ENCODE measurements around the gene DENR.

DENR gene

DNA sequence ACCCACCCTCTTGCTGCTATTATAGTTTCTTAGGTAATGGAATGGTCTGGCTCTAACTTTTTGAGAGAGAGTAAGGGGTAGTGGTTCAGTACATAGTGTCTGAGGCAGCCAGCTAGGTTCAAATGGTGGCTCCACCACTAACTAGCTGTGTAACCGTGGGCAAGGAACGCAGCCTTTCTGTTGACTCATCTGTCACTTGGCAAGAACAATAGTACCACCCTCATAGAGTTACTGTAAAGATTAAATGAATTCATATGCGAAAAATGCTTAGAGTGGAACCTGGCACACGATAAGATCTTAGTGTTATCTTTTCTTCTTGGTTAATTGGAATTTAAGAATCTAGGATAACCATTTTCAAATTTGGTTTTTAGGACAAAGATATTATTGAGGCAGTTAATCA lies 35.8 kb downstream of the DENR start:
- no peak overlapping the region for H2AFZ ChIP-seq (ENCODE audit: low read length)
- H3K36me3 ChIP-seq (replicated peaks; ENCODE audit: insufficient read depth, low read length) = no peaks in the 10 kb centered on the region

DNA sequence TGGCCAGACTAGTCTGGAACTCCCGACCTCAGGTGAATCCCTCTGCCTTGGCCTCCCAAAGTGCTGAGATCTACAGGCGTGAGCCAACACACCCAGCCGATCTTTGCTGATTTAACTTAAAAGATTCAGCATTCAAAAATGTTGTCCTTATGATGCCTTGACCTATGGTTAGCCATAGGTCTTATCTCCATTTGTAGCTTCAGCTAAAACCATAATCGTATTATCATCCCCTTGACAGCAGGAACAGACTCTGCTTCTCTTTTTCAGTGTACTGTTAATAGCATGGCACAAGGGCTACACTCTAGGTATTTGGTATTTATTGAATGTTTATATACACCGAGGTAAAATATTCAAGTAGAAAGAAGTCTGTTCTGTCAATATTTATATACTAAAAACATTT lies 37.0 kb downstream of the DENR start:
- Histone ChIP-seq H3K9me3 (replicated peaks; ENCODE audit: insufficient read depth, low read length) (no peaks in the 10 kb centered on the region), H3K27ac (ENCODE audit: low read length) (no peak overlapping the region), H2AFZ (ENCODE audit: low read length) (no peak overlapping the region), H3K79me2 (ENCODE audit: low read length) (no peaks in the 10 kb centered on the region), H3K4me3 (ENCODE audit: low read length) (no peak overlapping the region), H3K27me3 (replicated peaks; ENCODE audit: insufficient read depth, low read length) (no peaks in the 10 kb centered on the region), H3F3A (ENCODE audit: insufficient read depth, low read length) (0 out of 2 replicates have a peak, but pooled peaks cover 3% of the 10 kb centered on the region), H4K20me1 (ENCODE audit: insufficient read depth, low read length) (no peaks in the 10 kb centered on the region), H3K4me2 (ENCODE audit: low read depth, low read length) (no peak overlapping the region), H3K36me3 (replicated peaks; ENCODE audit: insufficient read depth, low read length) (no peaks in the 10 kb centered on the region), H3K4me1 (ENCODE audit: low read length) (no peaks in the 10 kb centered on the region), H3K9me2 (replicated peaks; ENCODE audit: insufficient read depth, low read length) (no peaks in the 10 kb centered on the region), H3K9ac (ENCODE audit: low read length) (no peak overlapping the region)
- DNase-seq = no peak
- TF ChIP-seq EZH2phosphoT487 (IDR thresholded peaks at IDR 0.05; ENCODE audit: low read length) = no peak
- TF ChIP-seq EZH2 (optimal IDR thresholded peaks at IDR 0.05; ENCODE audit: low read depth, low read length) = no peak
- TF ChIP-seq, protein P1, sequence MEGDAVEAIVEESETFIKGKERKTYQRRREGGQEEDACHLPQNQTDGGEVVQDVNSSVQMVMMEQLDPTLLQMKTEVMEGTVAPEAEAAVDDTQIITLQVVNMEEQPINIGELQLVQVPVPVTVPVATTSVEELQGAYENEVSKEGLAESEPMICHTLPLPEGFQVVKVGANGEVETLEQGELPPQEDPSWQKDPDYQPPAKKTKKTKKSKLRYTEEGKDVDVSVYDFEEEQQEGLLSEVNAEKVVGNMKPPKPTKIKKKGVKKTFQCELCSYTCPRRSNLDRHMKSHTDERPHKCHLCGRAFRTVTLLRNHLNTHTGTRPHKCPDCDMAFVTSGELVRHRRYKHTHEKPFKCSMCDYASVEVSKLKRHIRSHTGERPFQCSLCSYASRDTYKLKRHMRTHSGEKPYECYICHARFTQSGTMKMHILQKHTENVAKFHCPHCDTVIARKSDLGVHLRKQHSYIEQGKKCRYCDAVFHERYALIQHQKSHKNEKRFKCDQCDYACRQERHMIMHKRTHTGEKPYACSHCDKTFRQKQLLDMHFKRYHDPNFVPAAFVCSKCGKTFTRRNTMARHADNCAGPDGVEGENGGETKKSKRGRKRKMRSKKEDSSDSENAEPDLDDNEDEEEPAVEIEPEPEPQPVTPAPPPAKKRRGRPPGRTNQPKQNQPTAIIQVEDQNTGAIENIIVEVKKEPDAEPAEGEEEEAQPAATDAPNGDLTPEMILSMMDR (IDR thresholded peaks at IDR 0.05; ENCODE audit: low read length) = no peak

More for the DNA sequence above, 35.8 kb downstream of the DENR start:
- Histone ChIP-seq H3F3A (ENCODE audit: insufficient read depth, low read length) (0 out of 2 replicates have a peak, but pooled peaks cover 3% of the 10 kb centered on the region), H4K20me1 (ENCODE audit: insufficient read depth, low read length) (no peaks in the 10 kb centered on the region), H3K9me2 (replicated peaks; ENCODE audit: insufficient read depth, low read length) (no peaks in the 10 kb centered on the region), H3K27me3 (replicated peaks; ENCODE audit: insufficient read depth, low read length) (no peaks in the 10 kb centered on the region), H3K4me3 (ENCODE audit: low read length) (no peak overlapping the region), H3K27ac (ENCODE audit: low read length) (no peak overlapping the region), H3K9ac (ENCODE audit: low read length) (no peak overlapping the region), H3K79me2 (ENCODE audit: low read length) (no peaks in the 10 kb centered on the region), H3K9me3 (replicated peaks; ENCODE audit: insufficient read depth, low read length) (no peaks in the 10 kb centered on the region), H3K4me2 (ENCODE audit: low read depth, low read length) (no peak overlapping the region), H3K4me1 (ENCODE audit: low read length) (no peaks in the 10 kb centered on the region)
- TF ChIP-seq, protein P1 (IDR thresholded peaks at IDR 0.05; ENCODE audit: low read length) = no peak
- TF ChIP-seq EZH2phosphoT487 (IDR thresholded peaks at IDR 0.05; ENCODE audit: low read length) (no peak), EZH2 (optimal IDR thresholded peaks at IDR 0.05; ENCODE audit: low read depth, low read length) (no peak)
- no peak for DNase-seq

DNA sequence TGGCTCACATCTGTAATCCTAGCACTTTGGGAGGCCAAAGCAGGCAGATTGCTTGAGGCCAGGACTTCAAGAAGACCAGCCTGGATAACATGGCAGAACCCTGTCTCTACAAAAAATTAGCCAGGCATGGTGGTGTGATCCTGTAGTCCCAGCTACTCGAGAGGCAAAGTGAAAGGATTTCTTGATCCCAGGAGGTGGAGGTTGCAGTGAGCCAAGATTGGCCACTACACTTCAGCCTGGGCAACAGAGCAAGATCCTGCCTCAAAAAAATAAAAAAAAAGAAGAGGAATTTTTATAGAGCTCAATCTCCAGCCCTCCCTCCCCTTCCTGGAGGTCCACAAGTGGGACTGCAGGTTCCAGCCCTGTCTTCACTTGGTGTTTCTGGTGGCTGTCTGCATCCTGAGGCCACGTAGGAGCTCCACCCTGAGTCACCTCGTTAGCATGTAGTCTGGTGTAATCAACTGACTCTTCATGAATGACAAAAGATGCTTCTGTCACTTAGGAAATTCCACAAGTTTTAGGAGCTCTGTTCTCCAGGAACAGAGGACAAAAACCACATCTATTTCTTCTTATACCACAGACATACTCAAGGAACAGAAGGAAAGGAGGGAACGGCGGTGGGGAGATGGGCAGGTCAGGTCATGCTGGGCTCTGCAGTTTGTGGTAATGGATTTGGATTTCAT lies 37.9 kb downstream of the DENR start:
- DNase-seq = no peak
- 0 out of 2 replicates have a peak, but pooled peaks cover 3% of the 10 kb centered on the region for H3F3A ChIP-seq (ENCODE audit: insufficient read depth, low read length)
- H3K36me3 ChIP-seq (replicated peaks; ENCODE audit: insufficient read depth, low read length) = no peaks in the 10 kb centered on the region
- no peaks in the 10 kb centered on the region for H4K20me1 ChIP-seq (ENCODE audit: insufficient read depth, low read length)
- H2AFZ ChIP-seq (ENCODE audit: low read length) = no peak overlapping the region
- H3K27ac ChIP-seq (ENCODE audit: low read length) = no peak overlapping the region
- H3K4me3 ChIP-seq (ENCODE audit: low read length) = no peak overlapping the region
- H3K4me2 ChIP-seq (ENCODE audit: low read depth, low read length) = no peak overlapping the region
- no peaks in the 10 kb centered on the region for H3K4me1 ChIP-seq (ENCODE audit: low read length)
- H3K9me2 ChIP-seq (replicated peaks; ENCODE audit: insufficient read depth, low read length) = no peaks in the 10 kb centered on the region
- H3K9me3 ChIP-seq (replicated peaks; ENCODE audit: insufficient read depth, low read length) = no peaks in the 10 kb centered on the region
- no peaks in the 10 kb centered on the region for H3K79me2 ChIP-seq (ENCODE audit: low read length)
- no peak for TF ChIP-seq EZH2 (optimal IDR thresholded peaks at IDR 0.05; ENCODE audit: low read depth, low read length)
- TF ChIP-seq, protein P1 (IDR thresholded peaks at IDR 0.05; ENCODE audit: low read length) = no peak
- no peak for TF ChIP-seq EZH2phosphoT487 (IDR thresholded peaks at IDR 0.05; ENCODE audit: low read length)
- no peak overlapping the region for H3K9ac ChIP-seq (ENCODE audit: low read length)
- no peaks in the 10 kb centered on the region for H3K27me3 ChIP-seq (replicated peaks; ENCODE audit: insufficient read depth, low read length)
